ENCODE measurements around the gene SDC1.

SDC1 gene

GRCh38 chr2:20212871-20213503 lies 11.9 kb downstream of the SDC1 start:
- H3K4me3 ChIP-seq (ENCODE audit: low read length): peak overlapping the region; percentile 27
- DNase-seq (ENCODE audit: low read depth): peak; percentile 99
- TF ChIP-seq CTCF (IDR thresholded peaks at IDR 0.05; ENCODE audit: insufficient read depth, low read depth, low read length, missing control alignments): no peak

- no peak for TF ChIP-seq CTCF (IDR thresholded peaks at IDR 0.05; ENCODE audit: insufficient read depth, low read depth, low read length, missing control alignments)
- DNase-seq (ENCODE audit: low read depth): peak; percentile 97
- peak overlapping the region; percentile 27 for H3K4me3 ChIP-seq (ENCODE audit: low read length)
Observed at GRCh38 chr2:20212459-20212870, 12.5 kb downstream of the SDC1 start.

GRCh38 chr2:20211860-20212458 lies 13.0 kb downstream of the SDC1 start:
- no peak overlapping the region for H3K4me3 ChIP-seq (ENCODE audit: low read length)
- no peak for TF ChIP-seq CTCF (IDR thresholded peaks at IDR 0.05; ENCODE audit: insufficient read depth, low read depth, low read length, missing control alignments)

GRCh38 chr2:20211420-20211819 lies 13.5 kb downstream of the SDC1 start:
- DNase-seq (ENCODE audit: low read depth): no peak
- TF ChIP-seq CTCF (IDR thresholded peaks at IDR 0.05; ENCODE audit: insufficient read depth, low read depth, low read length, missing control alignments): no peak
- no peak overlapping the region for H3K4me3 ChIP-seq (ENCODE audit: low read length)

More at GRCh38 chr2:20211860-20212458, 13.0 kb downstream of the SDC1 start:
- no peak for DNase-seq (ENCODE audit: low read depth)

GRCh38 chr2:20210462-20210861 lies 14.5 kb downstream of the SDC1 start:
- TF ChIP-seq CTCF (IDR thresholded peaks at IDR 0.05; ENCODE audit: insufficient read depth, low read depth, low read length, missing control alignments): no peak
- H3K4me3 ChIP-seq (ENCODE audit: low read length): no peak overlapping the region
- no peak for DNase-seq (ENCODE audit: low read depth)

GRCh38 chr2:20209373-20210109 lies 15.4 kb downstream of the SDC1 start:
- TF ChIP-seq CTCF (IDR thresholded peaks at IDR 0.05; ENCODE audit: insufficient read depth, low read depth, low read length, missing control alignments): no peak
- peak; percentile 67 for DNase-seq (ENCODE audit: low read depth)
- no peak overlapping the region for H3K4me3 ChIP-seq (ENCODE audit: low read length)

All from epithelial cell of esophagus (primary cell).